ENCODE results near the gene SLC27A4.

- TF ChIP-seq CTCF (IDR thresholded peaks at IDR 0.05) (no peak), POLR2A (IDR thresholded peaks at IDR 0.05) (no peak), POLR2AphosphoS5 (IDR thresholded peaks at IDR 0.05; ENCODE audit: insufficient read depth in 1 of 2, low read depth in 1 of 2) (no peak)
Measured at GRCh38 chr9:128389395-128390149, 49.2 kb downstream of the SLC27A4 start.

Data from vagina (tissue), 2 donors.